A549 (cell line): Measurements from ENCODE around the gene TUBA1C. TPM values are rescaled to one million over a fixed set of nuclear protein-coding genes. Genes with fewer than 3 reads are reported as not detected.
"Not testable (repeated sequence)": the region's sequence is repeated elsewhere in the genome, so short reads cannot be mapped to it uniquely, and the experiment has no call there.

Source experiments
- ATAC-seq, 2 experiments: fragments of 200-7000 bp in 1 of 2; fragments of >200 bp in 1 of 2; cut with Nextera tagmentation in 1 of 2; cut with Tn5 transposase in 1 of 2; 3 replicates each; pipeline versions ENCODE4 v1.8.0 to v1.9.1; 2018 to 2020; ENCODE audit warnings: mild to moderate bottlenecking in 1 of 2, moderate library complexity in 1 of 2
- CTCF ChIA-PET: fragments of 300-600 bp; sonication (Branson Sonifier 250); formaldehyde crosslinking; extraction: SDS; loops from one replicate; lab custom pipeline; 2021; ENCODE audit warnings: antibody characterized with exemption, inconsistent platforms; lab: Yijun Ruan, JAX
- POLR2A ChIA-PET: fragments of 350-600 bp; formaldehyde crosslinking; extraction: SDS; loops from one replicate; lab custom pipeline; 2021; ENCODE audit warnings: antibody characterized with exemption, inconsistent platforms; lab: Yijun Ruan, JAX
- DNase-seq, 2 experiments: peaks; one replicate each; pipeline versions ENCODE4 v3.0.0 to v3.0.0-alpha.2; 2011 to 2016; ENCODE audit warnings: low read depth in 1 of 2, low spot score in 1 of 2
- FAIRE-seq: peaks from 2 replicates; lab custom pipeline; 2011; peaks lifted over from hg19 to GRCh38; lab: Jason Lieb, UNC
- H3K27ac ChIP-seq, 2 experiments: fragments of >200 bp; sonication (Bioruptor Twin); formaldehyde crosslinking; 3 replicates each; pipeline ENCODE4 v1.5.1; 2016 to 2017
- H3K4me1 ChIP-seq: fragments of >200 bp; sonication (Bioruptor Twin); formaldehyde crosslinking; 3 replicates; pipeline ENCODE4 v1.6.1; 2016
- H3K4me2 ChIP-seq: fragments of >200 bp; sonication (Bioruptor Twin); formaldehyde crosslinking; 3 replicates; pipeline ENCODE4 v1.6.1; 2016
- H3K4me3 ChIP-seq: fragments of >200 bp; sonication (Bioruptor Twin); formaldehyde crosslinking; 3 replicates; pipeline ENCODE4 v1.5.1; 2016
- H3K9me3 ChIP-seq: fragments of >200 bp; sonication (Bioruptor Twin); formaldehyde crosslinking; 3 replicates; pipeline ENCODE4 v1.6.1; 2016
- CEBPB ChIP-seq, 2 experiments: fragments of >200 bp in 1 of 2; sonication (Bioruptor Twin) in 1 of 2; formaldehyde crosslinking in 1 of 2; IDR thresholded peaks; 2 replicates each; pipeline ENCODE4 v1.6.1; 2012 to 2016
- EP300 ChIP-seq, 2 experiments: fragments of >200 bp; sonication (Bioruptor Twin); formaldehyde crosslinking; IDR thresholded peaks; 2 replicates in 1 of 2; 3 replicates in 1 of 2; pipeline ENCODE4 v1.6.1; 2016 to 2017
- FOSB ChIP-seq: fragments of 250-450 bp; sonication (Bioruptor Pico); IDR thresholded peaks from 2 replicates; pipeline ENCODE4 v1.5.0; 2020; ENCODE audit warnings: mild to moderate bottlenecking, moderate library complexity
- FOSL2 ChIP-seq, 2 experiments: fragments of 450-650 bp in 1 of 2; fragments of >200 bp in 1 of 2; sonication (Bioruptor Twin) in 1 of 2; formaldehyde crosslinking; IDR thresholded peaks; 2 replicates each; pipeline versions ENCODE4 v1.5.0 to v1.6.1; 2016 to 2020; ENCODE audit warnings: mild to moderate bottlenecking in 1 of 2, moderate library complexity in 1 of 2
- KDM5A ChIP-seq: fragments of 200-600 bp; sonication (generic); IDR thresholded peaks from 2 replicates; pipeline ENCODE4 v1.6.1; 2016; ENCODE audit warnings: antibody characterized with exemption, mild to moderate bottlenecking
- MAFK ChIP-seq: fragments of 450-650 bp; IDR thresholded peaks from 2 replicates; pipeline ENCODE4 v1.6.1; 2014; ENCODE audit not compliant: partially characterized antibody
- MYC ChIP-seq: IDR thresholded peaks from 2 replicates; pipeline ENCODE4 v1.6.1; 2012; ENCODE audit warnings: mild to moderate bottlenecking, inconsistent platforms, low read length, improper control_type of control experiment, borderline replicate concordance
- RCOR1 ChIP-seq: fragments of 150-350 bp; IDR thresholded peaks from 2 replicates; pipeline ENCODE4 v1.6.1; 2014; ENCODE audit warnings: antibody characterized with exemption, low read length, low read depth
- SMC3 ChIP-seq: fragments of >200 bp; sonication (Bioruptor Twin); formaldehyde crosslinking; IDR thresholded peaks from 3 replicates; pipeline ENCODE4 v1.6.1; 2018; ENCODE audit warnings: inconsistent platforms
- SREBF2 ChIP-seq: fragments of 450-650 bp; IDR thresholded peaks from 2 replicates; pipeline ENCODE4 v1.6.1; 2014; ENCODE audit warnings: mild to moderate bottlenecking, moderate library complexity
- ZNF302 ChIP-seq: fragments of 250-450 bp; sonication (Bioruptor Pico); IDR thresholded peaks from 2 replicates; pipeline ENCODE4 v1.9.0; 2021; ENCODE audit warnings: inconsistent platforms, mild to moderate bottlenecking, moderate library complexity
- WGBS: methylation state at CpG from one replicate; pipeline ENCODE4 v1.1.6; 2017; ENCODE audit errors: missing lambda C conversion rate; 5-methylcytosine and 5-hydroxymethylcytosine counted together
- polyA plus RNA-seq, 4 experiments: library from polyadenylated mRNA; depleted of rRNA in 3 of 4; stranded (reverse); fragments of >200 nt; fragmentation: RNase III in 1 of 4; extraction: RNeasy Plus Mini Kit Qiagen cat#74134 plus additional on column Dnase treatment in 1 of 4; gene quantifications; 2 replicates in 3 of 4; 3 replicates in 1 of 4; pipeline ENCODE4 v1.2.3, GENCODE V29; 2011 to 2017
- TF ChIP-seq, protein P1 (sequence below): fragments of 250-450 bp; sonication (Bioruptor Pico); IDR thresholded peaks from 2 replicates; pipeline ENCODE4 v1.5.0; 2021; ENCODE audit warnings: mild to moderate bottlenecking, moderate library complexity, borderline replicate concordance
- TF ChIP-seq, protein P2 (sequence below): IDR thresholded peaks from 2 replicates; pipeline ENCODE4 v1.6.1; 2012

TUBA1C gene
- polyA plus RNA-seq, 2 of the 4 experiments (the other 2 are of a cell fraction) = 1,183 to 1,656 TPM

GRCh38 chr12:49255456-49255855 is 9.4 kb upstream of the TUBA1C start:
- H3K27ac ChIP-seq, H3K4me3 ChIP-seq, H3K4me1 ChIP-seq, H3K9me3 ChIP-seq, ATAC-seq, H3K4me2 ChIP-seq, POLR2A ChIA-PET, DNase-seq, FAIRE-seq: not testable (repeated sequence)
- CTCF ChIA-PET = interaction anchor here (0.9 to 2.6 kb wide), 4 partner anchors 8 to 167 kb away, joined by 3 to 16 read pairs (median 6); no protein-coding TSS in a partner anchor
- 0 out of 4 replicates have a peak, but pooled peaks of 1 of the 2 experiments have one; percentile 18 for TF ChIP-seq CEBPB (IDR thresholded peaks at IDR 0.05)
- 80% methylated on average over 10 of the region's 10 CpGs for WGBS

- FAIRE-seq = no peak
These were observed 8.8 kb upstream of the TUBA1C start for GRCh38 chr12:49255857-49256637.

GRCh38 chr12:49257508-49258184 is 7.2 kb upstream of the TUBA1C start:
- H3K4me2 ChIP-seq, FAIRE-seq, DNase-seq, POLR2A ChIA-PET, H3K27ac ChIP-seq, H3K4me1 ChIP-seq, ATAC-seq, H3K4me3 ChIP-seq, H3K9me3 ChIP-seq: not testable (repeated sequence)
- CTCF ChIA-PET = interaction anchor here (0.6 to 15.0 kb wide), 5 partner anchors 22 to 202 kb away, joined by 3 to 164 read pairs (median 3); partner anchors contain the start of gene PRPH
- WGBS = 92% methylated on average over 10 of the region's 10 CpGs

More at GRCh38 chr12:49255857-49256637, 8.8 kb upstream of the TUBA1C start:
- WGBS = 85% methylated on average over 11 of the region's 11 CpGs
- POLR2A ChIA-PET = interaction anchor here (0.6 kb wide), 1 partner anchor 10 kb away, joined by 3 read pairs; no protein-coding TSS in a partner anchor
- H3K4me3 ChIP-seq = no peak overlapping the region
- ATAC-seq = no peak
- TF ChIP-seq, protein P1, sequence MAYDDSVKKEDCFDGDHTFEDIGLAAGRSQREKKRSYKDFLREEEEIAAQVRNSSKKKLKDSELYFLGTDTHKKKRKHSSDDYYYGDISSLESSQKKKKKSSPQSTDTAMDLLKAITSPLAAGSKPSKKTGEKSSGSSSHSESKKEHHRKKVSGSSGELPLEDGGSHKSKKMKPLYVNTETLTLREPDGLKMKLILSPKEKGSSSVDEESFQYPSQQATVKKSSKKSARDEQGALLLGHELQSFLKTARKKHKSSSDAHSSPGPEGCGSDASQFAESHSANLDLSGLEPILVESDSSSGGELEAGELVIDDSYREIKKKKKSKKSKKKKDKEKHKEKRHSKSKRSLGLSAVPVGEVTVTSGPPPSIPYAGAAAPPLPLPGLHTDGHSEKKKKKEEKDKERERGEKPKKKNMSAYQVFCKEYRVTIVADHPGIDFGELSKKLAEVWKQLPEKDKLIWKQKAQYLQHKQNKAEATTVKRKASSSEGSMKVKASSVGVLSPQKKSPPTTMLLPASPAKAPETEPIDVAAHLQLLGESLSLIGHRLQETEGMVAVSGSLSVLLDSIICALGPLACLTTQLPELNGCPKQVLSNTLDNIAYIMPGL (CRISPR knock-in tag) = no peak
- TF ChIP-seq EP300 (IDR thresholded peaks at IDR 0.05) = no peak
- TF ChIP-seq, all 56 proteins: peak for 0
- no peak overlapping the region for H3K4me2 ChIP-seq
- 0 out of 3 replicates have a peak, but pooled peaks cover 4% of the 10 kb centered on the region for H3K4me1 ChIP-seq
- H3K9me3 ChIP-seq = no peaks in the 10 kb centered on the region
- CTCF ChIA-PET = interaction anchor here (0.9 to 2.6 kb wide), 3 partner anchors 7 to 86 kb away, joined by 3 to 16 read pairs (median 9); no protein-coding TSS in a partner anchor
- no peak overlapping the region for H3K27ac ChIP-seq
- DNase-seq = no peak

DNA sequence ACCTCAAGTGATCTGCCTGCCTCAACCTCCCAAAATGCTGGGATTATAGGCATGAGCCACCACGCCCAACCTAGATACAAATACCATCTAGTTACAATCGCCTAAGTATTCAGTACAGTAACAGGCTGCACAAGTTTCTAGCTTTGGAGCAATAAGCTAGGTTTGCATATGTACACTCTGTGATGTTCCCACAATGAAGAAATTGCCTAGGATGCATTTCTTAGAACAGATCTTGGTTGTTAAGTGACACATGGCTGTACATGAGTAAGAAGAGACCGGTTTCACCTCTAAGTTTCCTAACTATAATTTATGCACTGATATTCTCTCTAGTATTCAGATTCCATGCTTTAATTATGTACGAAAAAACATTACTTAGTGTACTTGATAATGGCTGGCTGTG is 5.4 kb upstream of the TUBA1C start:
- Histone ChIP-seq H3K4me3 (no peak overlapping the region), H3K4me1 (0 out of 3 replicates have a peak, but pooled peaks cover 4% of the 10 kb centered on the region), H3K4me2 (no peak overlapping the region), H3K9me3 (no peaks in the 10 kb centered on the region), H3K27ac (no peak overlapping the region)
- POLR2A ChIA-PET = no interaction called here
- ATAC-seq (no peak), DNase-seq (no peak), FAIRE-seq (no peak)
- CTCF ChIA-PET = interaction anchor here (0.8 to 15.0 kb wide), 2 partner anchors 24 to 32 kb away, joined by 3 to 164 read pairs; partner anchors contain the start of gene PRPH
- TF ChIP-seq SMC3 = no peak
- peak; percentile 21 for TF ChIP-seq MAFK
- TF ChIP-seq KDM5A = no peak
- TF ChIP-seq, protein P2, sequence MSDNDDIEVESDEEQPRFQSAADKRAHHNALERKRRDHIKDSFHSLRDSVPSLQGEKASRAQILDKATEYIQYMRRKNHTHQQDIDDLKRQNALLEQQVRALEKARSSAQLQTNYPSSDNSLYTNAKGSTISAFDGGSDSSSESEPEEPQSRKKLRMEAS = no peak
- 95% methylated on average over 4 of the region's 4 CpGs for WGBS

DNA sequence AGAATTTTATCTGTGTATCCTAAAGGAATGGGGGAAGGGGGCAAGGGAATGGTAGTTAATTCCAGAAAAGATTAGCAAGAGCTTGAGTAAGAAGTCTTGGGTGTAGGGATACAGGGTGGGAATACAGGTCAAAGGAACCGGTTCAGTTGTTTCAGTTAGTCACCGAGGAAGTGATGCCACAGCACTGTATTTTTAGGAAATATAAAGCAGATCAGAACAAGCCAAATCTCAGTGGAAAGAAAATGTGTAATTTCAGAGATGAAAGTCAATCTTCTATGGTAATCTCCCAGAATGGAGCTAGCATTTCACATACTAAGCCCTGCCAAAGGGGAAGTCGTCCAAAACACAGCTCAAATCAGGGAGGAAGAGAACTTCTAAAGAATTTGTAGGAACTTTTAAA is 4.7 kb upstream of the TUBA1C start:
- ATAC-seq = no peak
- Histone ChIP-seq H3K4me3 (no peak overlapping the region), H3K4me2 (no peak overlapping the region), H3K27ac (peak overlapping the region in 1 of 2 experiments; percentile 23; a peak in 1 of 6 replicates), H3K9me3 (no peaks in the 10 kb centered on the region), H3K4me1 (0 out of 3 replicates have a peak, but pooled peaks cover 4% of the 10 kb centered on the region)
- no peak for DNase-seq
- 45% methylated on average over 3 of the region's 3 CpGs for WGBS
- ChIA-PET POLR2A (no interaction called here), CTCF (interaction anchor here (0.8 to 15.0 kb wide), 4 partner anchors 9 to 31 kb away, joined by 3 to 164 read pairs (median 4); partner anchors contain the start of gene PRPH)
- no peak for TF ChIP-seq SREBF2
- TF ChIP-seq MYC = no peak
- no peak for TF ChIP-seq RCOR1
- TF ChIP-seq FOSB (CRISPR knock-in tag) = no peak
- TF ChIP-seq FOSL2 (IDR thresholded peaks at IDR 0.05) = no peak
- TF ChIP-seq FOSL2 (CRISPR knock-in tag; IDR thresholded peaks at IDR 0.05) = no peak
- no peak for TF ChIP-seq ZNF302
- no peak for FAIRE-seq
